GM21529 (cell line): Measurements from ENCODE around the gene ASPM.

Source experiments
- ATAC-seq: cut with Tn5 transposase; IDR thresholded peaks from one replicate; pipeline ENCODE4 v1.9.1; 2021; ENCODE audit not compliant: unreplicated experiment

The ASPM gene

GRCh38 chr1:197146101-197147095 lies at the start of gene ASPM:
ASPM (minus strand) TSS chr1:197146669; CDS start chr1:197146437, 232 bp downstream.
- ATAC-seq = peak; percentile 97

GRCh38 chr1:197195100-197195499 lies 48.6 kb upstream of the ASPM start:
- ATAC-seq = no peak

GRCh38 chr1:197184190-197184589 lies 37.7 kb upstream of the ASPM start:
- ATAC-seq = no peak

- ATAC-seq = no peak
These were observed 36.8 kb upstream of the ASPM start for GRCh38 chr1:197183195-197183748.

GRCh38 chr1:197182716-197183115 lies 36.2 kb upstream of the ASPM start:
- no peak for ATAC-seq

- ATAC-seq = peak; percentile 54
These were observed 35.5 kb upstream of the ASPM start for GRCh38 chr1:197181982-197182381.

GRCh38 chr1:197180252-197180878 lies 33.9 kb upstream of the ASPM start:
- peak; percentile 60 for ATAC-seq

GRCh38 chr1:197178998-197179397 lies 32.5 kb upstream of the ASPM start:
- ATAC-seq = peak; percentile 61

GRCh38 chr1:197174818-197175217 lies 28.3 kb upstream of the ASPM start:
- ATAC-seq = no peak

GRCh38 chr1:197173571-197174507 lies 27.4 kb upstream of the ASPM start:
- ATAC-seq = no peak

- ATAC-seq = no peak
These were observed 25.1 kb upstream of the ASPM start for GRCh38 chr1:197171531-197171930.

GRCh38 chr1:197170538-197170937 lies 24.1 kb upstream of the ASPM start:
- ATAC-seq = no peak

GRCh38 chr1:197159461-197159860 lies 13.0 kb upstream of the ASPM start:
- ATAC-seq = no peak

GRCh38 chr1:197156692-197157091 lies 10.2 kb upstream of the ASPM start:
- ATAC-seq = no peak

GRCh38 chr1:197152662-197153061 lies 6.2 kb upstream of the ASPM start:
- no peak for ATAC-seq

- ATAC-seq = no peak
These were observed 4.7 kb upstream of the ASPM start for GRCh38 chr1:197151185-197151584.

- ATAC-seq = no peak
These were observed 4.0 kb upstream of the ASPM start for GRCh38 chr1:197150336-197151005.

GRCh38 chr1:197149340-197149739 lies 2.9 kb upstream of the ASPM start:
- ATAC-seq = no peak

- peak; percentile 1 for ATAC-seq
These were observed 934 bp downstream of the ASPM start for GRCh38 chr1:197145446-197146024.
